Neural progenitor cell (in vitro differentiated cells): ENCODE results near the gene ANXA6. TPM values are rescaled to one million over a fixed set of nuclear protein-coding genes. Genes with fewer than 3 reads are reported as not detected.

Experiments used
- DNase-seq: peaks from one replicate; pipeline ENCODE4 v3.0.0-alpha.2; 2016; ENCODE audit warnings: low spot score
- H2AFZ ChIP-seq: fragments of 200-600 bp; sonication (generic); replicated peaks from 2 replicates; pipeline ENCODE4 v1.6.1; 2016; ENCODE audit warnings: antibody characterized with exemption
- H3F3A ChIP-seq: fragments of 200-600 bp; sonication (generic); 2 replicates; pipeline ENCODE4 v1.6.1; 2016; ENCODE audit warnings: antibody characterized with exemption, low read depth
- H3K27ac ChIP-seq: fragments of 200-600 bp; sonication (generic); 2 replicates; pipeline ENCODE4 v1.5.1; 2016; ENCODE audit warnings: mild to moderate bottlenecking
- H3K27me3 ChIP-seq: fragments of 200-600 bp; sonication (generic); 2 replicates; pipeline ENCODE4 v1.6.1; 2016; ENCODE audit warnings: mild to moderate bottlenecking, moderate library complexity
- H3K36me3 ChIP-seq: fragments of 200-600 bp; sonication (generic); 2 replicates; pipeline ENCODE4 v1.5.1; 2016
- H3K4me1 ChIP-seq: fragments of 200-600 bp; sonication (generic); 2 replicates; pipeline ENCODE4 v1.6.1; 2016; ENCODE audit warnings: mixed run types
- H3K4me2 ChIP-seq: fragments of 200-600 bp; sonication (generic); 2 replicates; pipeline ENCODE4 v1.6.1; 2016
- H3K4me3 ChIP-seq: fragments of 200-600 bp; sonication (generic); 2 replicates; pipeline ENCODE4 v1.5.1; 2016
- H3K79me2 ChIP-seq: fragments of 200-600 bp; sonication (generic); 2 replicates; pipeline ENCODE4 v1.6.1; 2016; ENCODE audit warnings: low read depth
- H3K9ac ChIP-seq: fragments of 200-600 bp; sonication (generic); 2 replicates; pipeline ENCODE4 v1.6.1; 2016
- H3K9me3 ChIP-seq: fragments of 200-600 bp; sonication (generic); 2 replicates; pipeline ENCODE4 v1.5.1; 2016; ENCODE audit warnings: low read depth
- H4K20me1 ChIP-seq: fragments of 200-600 bp; sonication (generic); 2 replicates; pipeline ENCODE4 v1.6.1; 2016; ENCODE audit warnings: low read depth
- H3K27ac Mint-ChIP-seq: 3 replicates; pipeline ENCODE4 v1.8.0; 2021; ENCODE audit warnings: mixed read lengths
- H3K27me3 Mint-ChIP-seq: 2 replicates; pipeline ENCODE4 v1.8.0; 2022; ENCODE audit warnings: low read depth, mild to moderate bottlenecking, inconsistent platforms, moderate library complexity, mixed read lengths; ENCODE audit not compliant: insufficient read depth
- H3K36me3 Mint-ChIP-seq: 3 replicates; pipeline ENCODE4 v1.8.0; 2021; ENCODE audit warnings: mixed read lengths
- H3K4me1 Mint-ChIP-seq: 3 replicates; pipeline ENCODE4 v1.8.0; 2021; ENCODE audit warnings: mixed read lengths
- H3K4me3 Mint-ChIP-seq: 3 replicates; pipeline ENCODE4 v1.8.0; 2021; ENCODE audit warnings: mild to moderate bottlenecking, moderate library complexity, mixed read lengths
- H3K9me3 Mint-ChIP-seq: 3 replicates; pipeline ENCODE4 v1.8.0; 2020; ENCODE audit warnings: mixed read lengths
- CTCF ChIP-seq: fragments of 200-600 bp; sonication (generic); IDR thresholded peaks from 2 replicates; pipeline ENCODE4 v1.5.1; 2017; ENCODE audit warnings: antibody characterized with exemption, mild to moderate bottlenecking
- EZH2 ChIP-seq: fragments of 200-600 bp; sonication (generic); IDR thresholded peaks from 2 replicates; pipeline ENCODE4 v1.6.1; 2017; ENCODE audit warnings: antibody characterized with exemption, mild to moderate bottlenecking, moderate library complexity
- EZH2phosphoT487 ChIP-seq: fragments of 200-600 bp; sonication (generic); IDR thresholded peaks from 2 replicates; pipeline ENCODE4 v1.6.1; 2017; ENCODE audit warnings: antibody characterized with exemption
- total RNA-seq: library from RNA; depleted of rRNA; stranded (reverse); fragments of >200 nt; gene quantifications from 2 replicates; pipeline ENCODE4 v1.2.3, GENCODE V29; 2015; ENCODE audit warnings: low replicate concordance

Gene ANXA6
- total RNA-seq, 1 donor from 2014 or later: 97.6 TPM

GRCh38 chr5:151143645-151144044 is 13.9 kb downstream of the ANXA6 start:
- Mint-ChIP-seq H3K36me3 (peaks cover 21% of the 10 kb centered on the region), H3K4me3 (no peak overlapping the region), H3K27ac (no peak overlapping the region), H3K9me3 (no peaks in the 10 kb centered on the region), H3K4me1 (peaks cover 33% of the 10 kb centered on the region), H3K27me3 (peaks cover 4% of the 10 kb centered on the region)
- H3K27me3 ChIP-seq: no peaks in the 10 kb centered on the region
- H3K4me3 ChIP-seq: no peak overlapping the region
- H3K79me2 ChIP-seq: no peaks in the 10 kb centered on the region
- H4K20me1 ChIP-seq: peaks cover 14% of the 10 kb centered on the region
- no peak overlapping the region for H3K4me2 ChIP-seq
- H2AFZ ChIP-seq: no peak overlapping the region
- no peaks in the 10 kb centered on the region for H3K9me3 ChIP-seq
- no peak for TF ChIP-seq EZH2
- no peak for TF ChIP-seq EZH2phosphoT487
- no peak for TF ChIP-seq CTCF
- no peaks in the 10 kb centered on the region for H3F3A ChIP-seq
- peaks cover 7% of the 10 kb centered on the region for H3K4me1 ChIP-seq
- no peak overlapping the region for H3K27ac ChIP-seq
- no peak for DNase-seq
- no peaks in the 10 kb centered on the region for H3K36me3 ChIP-seq
- H3K9ac ChIP-seq: no peak overlapping the region

GRCh38 chr5:151142933-151143332 is 14.6 kb downstream of the ANXA6 start:
- DNase-seq: no peak
- no peaks in the 10 kb centered on the region for H3K27me3 ChIP-seq
- H3K4me2 ChIP-seq: no peak overlapping the region
- TF ChIP-seq CTCF: no peak
- no peak for TF ChIP-seq EZH2
- no peak for TF ChIP-seq EZH2phosphoT487
- H3K9ac ChIP-seq: no peak overlapping the region
- no peaks in the 10 kb centered on the region for H3K36me3 ChIP-seq
- H3K9me3 ChIP-seq: no peaks in the 10 kb centered on the region
- H3K27ac ChIP-seq: no peak overlapping the region
- no peak overlapping the region for H3K4me3 Mint-ChIP-seq
- H3K4me1 Mint-ChIP-seq: peaks cover 26% of the 10 kb centered on the region
- H4K20me1 ChIP-seq: peaks cover 14% of the 10 kb centered on the region
- no peak overlapping the region for H3K4me3 ChIP-seq
- H3K27me3 Mint-ChIP-seq: peaks cover 4% of the 10 kb centered on the region
- H3K79me2 ChIP-seq: no peaks in the 10 kb centered on the region
- H3K27ac Mint-ChIP-seq: no peak overlapping the region
- no peak overlapping the region for H2AFZ ChIP-seq
- H3K9me3 Mint-ChIP-seq: no peaks in the 10 kb centered on the region
- H3F3A ChIP-seq: no peaks in the 10 kb centered on the region
- H3K4me1 ChIP-seq: peaks cover 7% of the 10 kb centered on the region
- H3K36me3 Mint-ChIP-seq: peaks cover 27% of the 10 kb centered on the region

- H4K20me1 ChIP-seq: peaks cover 14% of the 10 kb centered on the region
- no peaks in the 10 kb centered on the region for H3K79me2 ChIP-seq
- H3K4me3 ChIP-seq: no peak overlapping the region
- DNase-seq: peak; percentile 22
- H3K27ac ChIP-seq: no peak overlapping the region
- Mint-ChIP-seq H3K27ac (peak overlapping the region; percentile 42), H3K36me3 (peaks cover 33% of the 10 kb centered on the region), H3K4me1 (peaks cover 24% of the 10 kb centered on the region), H3K9me3 (no peaks in the 10 kb centered on the region), H3K27me3 (peaks cover 4% of the 10 kb centered on the region), H3K4me3 (no peak overlapping the region)
- TF ChIP-seq EZH2 (no peak), EZH2phosphoT487 (no peak), CTCF (no peak)
- H3K4me2 ChIP-seq: no peak overlapping the region
- H3K27me3 ChIP-seq: no peaks in the 10 kb centered on the region
- no peaks in the 10 kb centered on the region for H3K9me3 ChIP-seq
- no peaks in the 10 kb centered on the region for H3F3A ChIP-seq
- no peaks in the 10 kb centered on the region for H3K36me3 ChIP-seq
- H3K9ac ChIP-seq: no peak overlapping the region
- H2AFZ ChIP-seq: no peak overlapping the region
- peaks cover 7% of the 10 kb centered on the region for H3K4me1 ChIP-seq
Observed at GRCh38 chr5:151141535-151141934, 16.0 kb downstream of the ANXA6 start.
